Panc1 (cell line): ENCODE measurements around the gene TNFAIP3. TPM values are rescaled to one million over a fixed set of nuclear protein-coding genes. Genes with fewer than 3 reads are reported as not detected.

ENCODE experiments used
- ATAC-seq: fragments of 200-7000 bp; cut with Tn5 transposase; 2 replicates; pipeline ENCODE4 v1.9.1; 2020; ENCODE audit warnings: mild to moderate bottlenecking, moderate library complexity
- BruUV-seq: library from RNA; stranded (reverse); fragments of 400-500 nt; replicated peaks from 2 replicates; lab custom pipeline; 2021; lab: Mats Ljungman, UMichigan
- CTCF ChIA-PET: fragments of 300-600 bp; sonication (Branson Sonifier 250); formaldehyde crosslinking; loops from one replicate; lab custom pipeline; 2022; ENCODE audit warnings: antibody characterized with exemption; lab: Charles Lee
- POLR2A ChIA-PET: fragments of 300-600 bp; sonication (Branson Sonifier 250); formaldehyde crosslinking; loops from one replicate; lab custom pipeline; 2022; ENCODE audit warnings: antibody characterized with exemption; lab: Charles Lee
- DNase-seq: peaks from one replicate; pipeline ENCODE4 v3.0.0-alpha.2; 2010; ENCODE audit warnings: low read depth, low spot score
- H3K27ac ChIP-seq: 2 replicates; pipeline ENCODE4 v1.5.1; 2011; ENCODE audit warnings: mild to moderate bottlenecking, low read length, inconsistent platforms
- H3K27me3 ChIP-seq: fragments of 200-500 bp; sonication (Bioruptor generic); 2 replicates; pipeline ENCODE4 v1.6.0; 2014; ENCODE audit warnings: low read length, inconsistent platforms; ENCODE audit not compliant: control insufficient read depth, insufficient read depth
- H3K36me3 ChIP-seq: fragments of 200-500 bp; sonication (Bioruptor generic); 2 replicates; pipeline ENCODE4 v1.5.1; 2014; ENCODE audit warnings: inconsistent platforms, mild to moderate bottlenecking, low read length, moderate library complexity; ENCODE audit not compliant: control insufficient read depth, insufficient read depth
- H3K4me1 ChIP-seq: 2 replicates; pipeline ENCODE4 v1.5.1; 2011; ENCODE audit warnings: inconsistent platforms, mild to moderate bottlenecking, low read length, moderate library complexity; ENCODE audit not compliant: control insufficient read depth, insufficient read depth
- H3K4me3 ChIP-seq, 2 experiments: 2 replicates each; pipeline ENCODE4 v1.5.1; 2011 to 2012; ENCODE audit warnings: low read depth in 2 of 2, low read length in 2 of 2, mild to moderate bottlenecking in 2 of 2, inconsistent platforms in 1 of 2, moderate library complexity in 1 of 2
- H3K9me3 ChIP-seq: fragments of 200-500 bp; sonication (Bioruptor generic); 2 replicates; pipeline ENCODE4 v1.5.1; 2014; ENCODE audit warnings: low read depth, mild to moderate bottlenecking, inconsistent platforms, low read length, moderate library complexity; ENCODE audit not compliant: control insufficient read depth, insufficient read depth
- CTCF ChIP-seq: fragments of 450-650 bp; IDR thresholded peaks from 2 replicates; pipeline ENCODE4 v1.5.1; 2017; ENCODE audit warnings: mild to moderate bottlenecking
- POLR2AphosphoS5 ChIP-seq: IDR thresholded peaks from 2 replicates; pipeline ENCODE4 v1.6.1; 2012; ENCODE audit warnings: mild to moderate bottlenecking, low read depth, low read length, moderate library complexity
- REST ChIP-seq, 2 experiments: IDR thresholded peaks; 2 replicates each; pipeline ENCODE4 v1.6.1; 2011 to 2012; ENCODE audit warnings: low read depth in 2 of 2, control low read depth in 1 of 2, low read length in 1 of 2, mild to moderate bottlenecking in 1 of 2, moderate library complexity in 1 of 2; ENCODE audit not compliant: insufficient read depth in 1 of 2
- SIN3A ChIP-seq: IDR thresholded peaks from 2 replicates; pipeline ENCODE4 v1.6.1; 2012; ENCODE audit warnings: low read depth, mild to moderate bottlenecking, low read length, moderate library complexity, borderline replicate concordance; ENCODE audit not compliant: insufficient read depth
- TCF7L2 ChIP-seq: IDR thresholded peaks from 2 replicates; pipeline ENCODE4 v1.6.1; 2011; ENCODE audit warnings: mild to moderate bottlenecking, low read depth, low read length, inconsistent platforms
- in situ Hi-C: cut with HindIII; loops from 2 replicates; pipeline ENCODE4 v1.10.0; 2016; ENCODE audit warnings: low sequenced_read_pairs, low pct_unique_long_range_greater_than_20kb
- intact Hi-C: fragments of 100-400 bp; cut with micrococcal nuclease; formaldehyde crosslinking; loops from one replicate; pipeline ENCODE4 v1.10.0; 2022; ENCODE audit not compliant: unreplicated experiment
- total RNA-seq: library from RNA; stranded (reverse); gene quantifications from one replicate; pipeline ENCODE4 v1.2.1, GENCODE V29; 2021; ENCODE audit not compliant: unreplicated experiment

The TNFAIP3 gene
- total RNA-seq, 1 experiment from 2014 or later, result 15.0 TPM

GRCh38 chr6:137824896-137825295 lies 42.2 kb upstream of the TNFAIP3 start:
- DNase-seq, result no peak
- no peak for TF ChIP-seq SIN3A
- no peak for TF ChIP-seq POLR2AphosphoS5
- no peak for TF ChIP-seq CTCF
- no peak for TF ChIP-seq TCF7L2
- no peak for TF ChIP-seq REST (IDR thresholded peaks at IDR 0.05; ENCODE audit: insufficient read depth in 1 of 2, low read depth in 2 of 2, low read length in 1 of 2)
- BruUV-seq, result no TSS peak
- H3K9me3 ChIP-seq, result no peaks in the 10 kb centered on the region
- in situ Hi-C loops, result no loop called here
- ATAC-seq, result no peak
- intact Hi-C loops, result no loop called here
- H3K27ac ChIP-seq, result no peak overlapping the region
- ChIA-PET CTCF (no interaction called here), POLR2A (no interaction called here)
- no peak overlapping the region for H3K4me3 ChIP-seq
- no peaks in the 10 kb centered on the region for H3K4me1 ChIP-seq
- H3K36me3 ChIP-seq, result no peaks in the 10 kb centered on the region
- no peaks in the 10 kb centered on the region; the same call in 1 of the 2 replicates for H3K27me3 ChIP-seq

- Histone ChIP-seq H3K4me1 (no peaks in the 10 kb centered on the region), H3K27ac (no peak overlapping the region), H3K4me3 (no peak overlapping the region), H3K27me3 (no peaks in the 10 kb centered on the region; the same call in 1 of the 2 replicates), H3K36me3 (no peaks in the 10 kb centered on the region), H3K9me3 (no peaks in the 10 kb centered on the region)
- DNase-seq (no peak), ATAC-seq (no peak)
- ChIA-PET POLR2A (no interaction called here), CTCF (no interaction called here)
- intact Hi-C loops (no loop called here), in situ Hi-C loops (no loop called here)
- TF ChIP-seq SIN3A (no peak), POLR2AphosphoS5 (no peak), REST (IDR thresholded peaks at IDR 0.05; ENCODE audit: insufficient read depth in 1 of 2, low read depth in 2 of 2, low read length in 1 of 2) (no peak)
- no TSS peak for BruUV-seq
Measured at GRCh38 chr6:137827411-137827940, 39.6 kb upstream of the TNFAIP3 start.
